ENCODE measurements around the gene FNDC10.
A peak's percentile ranks its signal among the peaks of the same experiment; 100 is the strongest.

Gene FNDC10

DNA sequence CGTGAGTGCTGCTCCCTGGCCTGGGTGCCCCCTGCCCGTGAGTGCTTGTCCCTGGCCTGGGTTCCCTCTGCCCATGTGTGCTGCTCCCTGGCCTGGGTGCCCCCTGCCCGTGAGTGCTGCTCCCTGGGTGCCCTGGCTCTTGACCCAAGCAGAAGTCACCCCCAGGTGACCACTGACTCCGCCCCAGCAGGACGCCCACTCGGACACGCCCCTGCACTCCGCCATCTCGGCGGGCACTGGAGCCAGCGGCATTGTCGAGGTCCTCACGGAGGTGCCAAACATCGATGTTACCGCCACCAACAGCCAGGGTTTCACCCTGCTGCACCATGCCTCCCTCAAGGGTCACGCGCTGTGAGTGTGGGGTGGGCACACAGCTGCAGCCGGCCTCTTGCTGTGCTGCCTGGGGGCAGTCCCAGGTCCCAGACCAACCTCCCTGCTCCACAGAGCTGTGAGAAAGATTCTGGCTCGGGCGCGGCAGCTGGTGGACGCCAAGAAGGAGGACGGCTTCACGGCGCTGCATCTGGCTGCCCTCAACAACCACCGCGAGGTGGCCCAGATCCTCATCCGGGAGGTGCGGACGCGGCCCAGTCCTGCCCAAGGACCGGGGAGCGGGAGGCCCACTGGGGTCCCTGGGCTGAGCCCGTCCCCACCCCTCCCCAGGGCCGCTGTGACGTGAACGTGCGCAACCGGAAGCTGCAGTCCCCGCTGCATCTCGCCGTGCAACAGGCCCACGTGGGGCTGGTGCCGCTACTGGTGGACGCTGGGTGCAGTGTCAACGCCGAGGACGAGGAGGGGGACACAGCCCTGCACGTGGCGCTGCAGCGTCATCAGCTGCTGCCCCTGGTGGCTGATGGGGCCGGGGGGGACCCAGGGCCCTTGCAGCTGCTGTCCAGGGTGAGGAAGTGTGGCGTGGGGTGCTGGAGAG, 28.2 kb upstream of the FNDC10 start:
- no peak for DNase-seq

DNA sequence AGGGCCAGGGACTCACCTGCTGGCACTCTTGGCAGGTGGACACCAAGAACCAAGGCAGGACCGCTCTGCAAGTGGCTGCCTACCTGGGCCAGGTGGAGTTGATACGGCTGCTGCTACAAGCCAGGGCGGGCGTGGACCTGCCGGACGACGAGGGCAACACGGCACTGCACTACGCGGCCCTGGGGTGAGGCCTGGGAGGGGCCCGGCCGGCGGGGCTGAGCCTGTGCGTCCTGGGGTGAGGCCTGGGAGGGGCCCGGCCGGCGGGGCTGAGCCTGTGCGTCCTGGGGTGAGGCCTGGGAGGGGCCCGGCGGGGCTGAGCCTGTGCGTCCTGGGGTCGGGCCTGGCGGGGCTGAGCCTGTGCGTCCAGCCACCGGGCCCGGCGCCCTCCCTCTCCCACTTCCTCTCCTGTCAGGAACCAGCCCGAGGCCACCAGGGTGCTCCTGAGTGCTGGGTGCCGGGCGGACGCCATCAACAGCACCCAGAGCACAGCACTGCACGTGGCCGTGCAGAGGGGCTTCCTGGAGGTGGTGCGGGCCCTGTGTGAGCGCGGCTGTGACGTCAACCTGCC, 27.4 kb upstream of the FNDC10 start:
- DNase-seq: no peak

DNA sequence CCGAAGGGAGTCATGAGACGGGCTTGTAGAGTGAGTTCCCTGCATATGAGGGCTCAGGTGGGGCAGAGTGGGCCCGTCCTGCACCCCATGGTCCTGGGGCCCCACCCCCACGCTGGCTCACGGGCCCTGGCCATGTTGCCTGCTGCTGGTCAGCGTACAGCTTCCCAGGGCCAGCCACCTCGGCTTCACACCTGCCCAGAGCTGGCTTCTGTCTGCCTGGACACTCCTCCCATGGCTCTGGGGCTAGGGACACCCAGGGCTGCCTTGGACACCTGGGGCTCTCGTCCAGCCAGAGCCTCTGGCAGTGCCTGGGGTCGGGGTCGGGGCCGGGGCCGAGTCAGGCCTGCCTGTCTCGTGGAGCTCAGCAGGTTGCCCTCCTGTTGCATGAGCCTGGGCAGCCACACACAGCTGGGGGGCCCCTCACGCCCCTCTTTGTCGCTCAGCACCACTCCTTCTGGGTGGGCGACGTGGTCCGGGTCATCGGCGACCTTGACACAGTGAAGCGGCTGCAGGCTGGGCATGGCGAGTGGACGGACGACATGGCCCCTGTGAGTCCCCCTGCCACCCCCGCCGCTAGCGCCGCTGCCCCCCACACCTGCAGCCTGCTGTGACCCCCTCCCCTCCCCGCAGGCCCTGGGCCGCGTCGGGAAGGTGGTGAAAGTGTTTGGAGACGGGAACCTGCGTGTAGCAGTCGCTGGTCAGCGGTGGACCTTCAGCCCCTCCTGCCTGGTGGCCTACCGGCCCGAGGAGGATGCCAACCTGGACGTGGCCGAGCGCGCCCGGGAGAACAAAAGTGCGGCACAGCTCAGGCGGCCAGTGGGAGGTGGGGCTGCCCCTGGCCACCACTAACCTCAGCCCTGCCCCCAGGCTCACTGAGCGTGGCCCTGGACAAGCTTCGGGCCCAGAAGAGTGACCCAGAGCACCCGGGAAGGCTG, 26.5 kb upstream of the FNDC10 start:
- DNase-seq: no peak

DNA sequence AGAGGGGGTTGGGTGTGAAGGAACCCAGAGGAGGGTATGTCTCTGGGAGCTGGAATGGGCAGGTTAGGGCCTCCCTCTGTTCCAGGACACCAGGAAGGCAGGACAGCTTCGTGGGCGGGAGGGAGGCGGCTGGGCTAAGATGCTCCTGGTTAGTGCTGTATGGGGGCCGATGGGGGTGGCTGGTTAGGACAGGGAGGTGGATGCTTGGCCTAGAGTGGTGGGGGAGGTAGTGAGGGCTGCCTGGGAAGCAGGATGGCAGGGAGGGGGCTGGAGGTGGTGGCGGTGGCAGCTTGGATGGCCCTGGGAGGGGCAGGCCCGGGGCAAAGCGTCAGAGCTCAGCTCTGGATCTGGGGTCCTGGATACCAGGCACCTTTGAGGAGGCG, 25.9 kb upstream of the FNDC10 start:
- DNase-seq: no peak

DNA sequence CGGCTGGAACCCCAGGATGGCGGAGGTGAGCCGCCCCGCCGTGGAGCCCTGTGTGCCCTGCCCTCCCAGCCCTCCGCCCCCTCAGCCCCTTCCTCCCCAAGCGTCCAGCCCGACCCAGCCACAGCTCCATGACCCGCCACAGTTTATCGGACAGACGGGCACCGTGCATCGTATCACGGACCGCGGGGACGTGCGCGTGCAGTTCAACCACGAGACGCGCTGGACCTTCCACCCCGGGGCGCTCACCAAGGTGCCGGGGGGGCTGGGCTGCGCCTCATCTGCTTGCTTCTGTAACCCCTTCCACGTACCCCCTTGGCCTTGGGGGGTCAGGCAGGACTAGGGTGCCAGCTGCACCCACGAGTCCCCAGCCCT, 25.5 kb upstream of the FNDC10 start:
- no peak for DNase-seq

DNA sequence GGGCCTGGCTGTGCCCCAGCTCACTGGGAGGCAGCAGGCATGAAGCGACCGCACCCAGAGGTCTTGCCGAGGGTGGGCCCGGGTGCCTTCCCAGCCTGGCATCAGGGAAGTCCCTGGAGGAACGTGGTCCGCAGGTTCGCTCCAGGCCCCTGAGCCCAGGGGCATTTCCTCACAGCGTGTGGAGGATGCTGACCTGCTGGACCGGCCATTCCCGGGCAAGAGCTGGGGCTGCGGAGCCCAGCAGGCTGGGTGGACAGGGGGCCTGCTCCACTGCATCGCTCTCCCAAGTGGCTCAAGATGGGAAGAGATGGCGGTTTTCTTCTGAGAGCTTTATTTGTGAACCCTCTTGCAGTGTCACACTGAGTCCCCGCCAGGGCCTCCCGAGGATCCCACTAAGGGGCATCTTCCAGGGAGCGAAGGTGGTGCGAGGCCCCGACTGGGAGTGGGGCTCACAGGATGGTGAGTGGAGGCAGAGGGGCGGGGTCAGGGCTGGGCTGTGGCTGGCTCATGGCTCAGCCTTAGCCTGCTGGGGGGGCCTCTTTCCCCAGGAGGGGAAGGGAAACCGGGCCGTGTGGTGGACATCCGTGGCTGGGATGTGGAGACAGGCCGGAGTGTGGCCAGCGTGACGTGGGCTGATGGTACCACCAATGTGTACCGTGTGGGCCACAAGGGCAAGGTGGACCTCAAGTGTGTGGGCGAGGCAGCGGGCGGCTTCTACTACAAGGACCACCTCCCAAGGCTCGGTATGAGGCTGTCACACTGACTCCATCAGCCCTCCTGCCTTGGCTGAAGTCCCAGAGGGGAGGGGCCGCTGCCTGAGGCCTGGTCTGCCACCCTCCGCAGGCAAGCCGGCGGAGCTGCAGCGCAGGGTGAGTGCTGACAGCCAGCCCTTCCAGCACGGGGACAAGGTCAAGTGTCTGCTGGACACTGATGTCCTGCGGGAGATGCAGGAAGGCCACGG, 24.8 kb upstream of the FNDC10 start:
- DNase-seq: no peak

DNA sequence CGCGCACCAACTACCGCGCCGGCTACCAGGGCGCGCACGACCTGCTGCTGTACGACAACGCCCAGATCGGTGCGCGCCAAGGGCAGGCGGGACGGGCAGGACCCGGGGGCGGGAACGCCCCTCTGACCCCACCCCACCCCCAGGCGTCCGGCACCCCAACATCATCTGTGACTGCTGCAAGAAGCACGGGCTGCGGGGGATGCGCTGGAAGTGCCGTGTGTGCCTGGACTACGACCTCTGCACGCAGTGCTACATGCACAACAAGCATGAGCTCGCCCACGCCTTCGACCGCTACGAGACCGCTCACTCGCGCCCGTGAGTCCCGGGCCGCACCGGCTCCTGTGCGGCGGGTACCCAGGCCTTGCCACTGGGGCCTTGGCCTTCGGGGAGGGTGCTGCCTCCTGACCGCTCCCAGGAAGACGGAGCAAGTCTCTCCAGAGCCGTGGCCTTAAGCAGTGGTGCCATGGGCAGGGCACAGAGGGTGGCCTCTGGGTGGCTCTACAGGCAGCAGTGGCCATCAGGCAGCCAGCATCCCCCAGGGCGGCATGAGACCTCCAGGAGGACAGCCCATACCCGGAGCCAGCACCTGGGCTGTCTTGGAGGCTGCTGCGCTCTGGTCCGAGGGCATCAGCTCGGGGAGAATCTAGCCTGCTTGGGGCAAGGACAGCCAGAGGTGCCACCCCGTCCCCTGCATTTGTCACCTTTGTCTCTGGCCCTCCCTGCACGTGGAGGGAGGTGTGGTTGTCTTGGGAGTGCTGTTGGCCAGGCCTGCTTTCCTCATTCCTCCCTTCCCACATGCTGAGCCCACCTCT, 23.9 kb upstream of the FNDC10 start:
- no peak for DNase-seq

DNA sequence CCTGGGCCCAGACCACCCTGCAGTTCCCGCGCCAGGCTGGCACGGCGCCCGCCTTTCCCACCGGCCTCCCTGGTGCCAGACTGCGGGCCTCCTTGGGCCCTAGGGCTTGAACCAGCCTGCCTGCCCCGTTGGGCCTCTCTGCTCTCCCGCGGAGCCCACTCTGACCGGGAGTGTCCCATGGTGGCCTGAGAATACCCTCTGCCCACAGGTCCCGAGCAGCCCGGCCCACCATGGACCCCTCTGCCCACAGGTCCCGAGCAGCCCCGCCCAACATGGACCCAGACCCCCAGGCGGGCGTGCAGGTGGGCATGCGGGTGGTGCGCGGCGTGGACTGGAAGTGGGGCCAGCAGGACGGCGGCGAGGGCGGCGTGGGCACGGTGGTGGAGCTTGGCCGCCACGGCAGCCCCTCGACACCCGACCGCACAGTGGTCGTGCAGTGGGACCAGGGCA, 23.3 kb upstream of the FNDC10 start:
- no peak for DNase-seq

DNA sequence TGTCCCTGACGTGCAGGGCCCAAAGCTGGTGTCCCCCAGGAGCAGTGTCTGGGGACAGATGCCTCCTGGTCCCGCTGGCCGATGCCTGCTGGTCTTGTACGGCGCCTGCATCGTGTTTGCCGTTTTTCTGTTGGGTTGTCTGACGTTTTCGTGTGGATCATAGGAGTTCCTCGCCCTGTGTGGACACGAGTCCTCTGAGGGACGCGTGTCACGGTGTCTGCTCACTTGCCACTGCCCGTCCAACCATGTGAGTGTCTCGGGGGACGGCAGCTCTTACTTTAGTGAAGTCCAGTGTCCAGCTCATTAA, 22.8 kb upstream of the FNDC10 start:
- DNase-seq: no peak

DNA sequence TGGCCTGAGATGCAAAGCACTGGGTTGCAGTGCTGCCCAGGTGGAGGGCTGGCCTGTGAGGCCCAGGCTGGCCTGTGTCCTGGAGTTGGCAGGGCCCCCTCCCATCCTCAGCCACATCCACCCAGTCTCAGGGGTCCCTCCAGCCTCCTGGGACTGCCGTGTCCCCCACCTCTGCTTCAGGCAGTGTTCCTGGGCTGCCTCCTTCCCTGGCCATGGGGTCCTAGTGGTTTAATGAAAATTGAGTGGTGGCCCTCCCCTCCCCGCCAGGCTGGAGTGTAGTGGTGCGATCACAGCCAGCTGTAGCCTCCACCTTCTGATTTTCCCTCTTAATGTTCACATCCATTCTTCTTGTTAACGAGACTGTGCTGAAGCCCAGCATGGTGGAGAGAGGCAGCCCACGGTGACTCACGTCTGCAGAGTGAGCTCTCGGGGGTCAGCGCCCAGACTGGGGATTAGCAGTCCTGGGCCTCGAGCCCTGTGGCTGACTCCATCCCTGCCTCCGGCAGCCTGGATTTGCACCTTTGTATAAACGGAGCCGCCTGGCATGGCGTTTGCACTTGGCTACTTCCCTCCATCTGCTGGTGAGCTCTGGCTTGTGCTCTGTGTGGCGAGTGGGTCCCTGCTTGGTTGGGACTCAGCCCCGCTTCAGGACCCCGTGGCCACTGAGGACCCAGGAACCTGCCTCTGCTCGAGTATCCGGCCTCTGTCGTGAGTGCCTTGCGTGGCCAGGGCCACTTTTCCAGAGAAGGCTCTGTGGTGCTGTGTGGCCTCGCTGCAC, 22.3 kb upstream of the FNDC10 start:
- no peak for DNase-seq

DNA sequence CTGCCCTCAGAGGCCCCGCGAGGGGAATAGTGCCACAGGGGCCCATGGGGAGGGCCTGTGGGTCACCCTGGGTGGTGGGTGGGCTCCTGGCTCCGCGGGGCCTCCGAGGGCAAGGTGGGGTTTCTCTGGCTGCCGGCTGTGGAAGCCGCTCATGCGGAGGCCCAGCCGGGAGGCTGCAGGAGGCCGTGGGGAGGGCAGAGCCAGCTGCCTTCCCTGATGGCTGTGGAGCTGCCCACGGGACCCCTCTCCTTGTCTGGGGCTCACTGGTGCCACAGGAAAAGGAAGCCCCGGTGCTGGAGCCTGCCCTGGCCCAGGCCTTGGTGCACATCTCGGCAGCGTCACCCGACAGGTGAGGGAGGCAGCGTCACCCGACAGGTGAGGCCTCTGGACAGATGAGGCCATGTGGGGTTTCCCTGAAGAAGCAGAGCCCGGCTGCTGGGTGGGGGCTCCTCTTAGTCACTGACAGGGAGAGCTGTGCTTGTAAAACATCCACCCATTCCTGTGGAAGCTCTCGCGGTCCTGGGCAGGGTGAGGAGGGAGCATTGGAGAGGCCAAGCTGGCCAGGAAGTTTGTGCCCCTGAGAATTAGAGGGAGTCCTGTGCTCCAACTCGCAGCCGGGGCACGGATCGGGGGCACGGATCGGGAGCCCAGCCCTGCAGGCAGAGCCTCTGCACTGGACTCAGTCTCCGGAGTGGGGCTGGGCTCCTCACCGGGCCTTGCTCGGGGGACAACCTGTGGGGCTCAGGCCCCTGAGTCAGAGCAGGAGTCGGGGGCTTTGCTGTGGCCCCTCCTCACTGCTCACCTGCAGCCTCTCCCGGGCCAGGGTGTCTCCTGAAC, 21.5 kb upstream of the FNDC10 start:
- no peak for DNase-seq

DNA sequence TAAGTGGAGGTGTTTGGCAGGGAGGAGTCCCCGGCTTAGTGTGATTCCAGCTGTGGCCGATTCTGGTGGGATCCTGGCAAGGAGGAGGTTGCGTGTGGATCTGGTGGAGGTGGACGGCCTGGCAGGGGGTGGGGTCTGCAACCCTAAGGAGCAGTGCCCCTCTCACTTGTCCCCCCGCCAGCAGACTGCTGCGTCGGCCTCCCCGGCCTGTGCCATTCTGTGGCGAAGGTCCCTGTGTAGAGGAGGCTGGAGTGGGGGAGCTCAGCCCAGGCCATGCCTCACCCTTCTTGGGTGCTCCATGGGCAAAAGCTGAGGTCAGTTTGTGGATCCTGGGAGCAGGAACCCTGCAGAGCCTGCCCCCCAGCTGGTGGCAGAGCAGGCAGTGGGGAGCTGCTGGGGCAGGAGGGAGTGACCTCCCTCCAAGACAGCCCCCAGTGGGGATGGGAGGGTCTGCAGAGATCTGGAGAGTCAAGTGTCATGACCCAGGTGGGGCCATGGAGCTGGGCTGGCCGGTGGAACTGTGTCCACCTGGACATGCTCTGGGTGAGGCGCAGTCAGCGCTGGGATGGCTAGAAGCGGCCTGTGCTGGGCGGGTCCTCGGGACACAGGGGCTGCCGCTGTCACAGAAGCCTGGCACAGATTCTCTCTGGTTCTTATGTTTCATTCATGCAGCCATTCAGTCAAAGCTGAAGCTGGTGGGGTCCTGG, 20.7 kb upstream of the FNDC10 start:
- DNase-seq: no peak

DNA sequence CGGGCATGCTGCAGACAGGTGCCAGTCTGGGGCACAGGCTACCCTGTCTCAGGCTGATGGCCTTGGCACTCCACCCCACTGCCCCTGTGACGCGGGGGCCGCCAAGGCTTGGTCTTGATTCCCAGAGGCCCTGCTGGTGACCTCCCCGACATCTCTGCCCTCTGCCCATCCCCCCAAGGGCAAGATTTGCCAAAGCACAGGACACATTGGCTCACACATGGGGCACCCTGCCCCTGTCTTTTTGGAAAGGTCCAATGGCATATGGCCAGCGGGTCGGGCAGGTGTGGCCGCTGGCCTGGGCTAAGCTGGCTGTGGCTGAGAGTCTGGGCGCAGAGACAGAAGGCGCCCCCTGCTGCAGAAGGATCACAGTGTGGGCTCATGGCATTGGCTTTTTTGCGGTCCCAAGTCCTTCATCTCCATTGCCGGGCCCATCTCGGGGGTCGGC, 20.0 kb upstream of the FNDC10 start:
- DNase-seq: peak in 1 of 2 experiments; percentile 40

DNA sequence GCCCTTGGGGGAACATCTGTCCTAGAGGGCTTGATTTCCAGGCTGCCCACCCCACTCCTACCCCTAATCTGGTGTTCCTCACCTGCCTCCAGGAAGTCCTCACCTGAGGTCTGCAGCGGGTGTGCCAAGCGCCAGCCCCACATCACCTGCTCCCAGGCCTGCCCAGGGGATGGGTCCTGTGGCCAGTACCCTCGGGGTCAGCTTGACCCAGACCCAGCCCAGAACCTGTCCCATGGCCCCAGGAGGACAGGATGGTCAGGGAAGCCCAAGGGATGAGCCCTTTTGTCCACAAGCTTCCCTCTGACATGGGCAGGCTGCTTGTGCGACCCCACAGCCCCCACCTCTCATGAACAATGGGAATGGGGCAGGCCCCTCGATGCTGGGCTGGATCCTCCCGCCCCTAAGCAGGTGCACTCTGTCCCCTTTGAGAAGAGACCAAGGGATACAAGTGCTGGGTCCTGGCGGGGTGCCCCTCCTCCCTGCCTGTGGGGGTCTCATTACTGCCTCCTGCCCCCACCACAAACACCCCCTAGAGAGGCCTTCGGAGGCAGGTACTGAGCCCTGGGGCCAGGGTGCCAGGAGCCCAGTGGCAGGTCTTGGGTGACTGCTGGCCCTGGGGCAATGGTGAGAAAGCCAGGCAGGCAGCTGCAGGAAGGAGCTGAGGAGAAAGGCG, 18.6 kb upstream of the FNDC10 start:
- DNase-seq: no peak

DNA sequence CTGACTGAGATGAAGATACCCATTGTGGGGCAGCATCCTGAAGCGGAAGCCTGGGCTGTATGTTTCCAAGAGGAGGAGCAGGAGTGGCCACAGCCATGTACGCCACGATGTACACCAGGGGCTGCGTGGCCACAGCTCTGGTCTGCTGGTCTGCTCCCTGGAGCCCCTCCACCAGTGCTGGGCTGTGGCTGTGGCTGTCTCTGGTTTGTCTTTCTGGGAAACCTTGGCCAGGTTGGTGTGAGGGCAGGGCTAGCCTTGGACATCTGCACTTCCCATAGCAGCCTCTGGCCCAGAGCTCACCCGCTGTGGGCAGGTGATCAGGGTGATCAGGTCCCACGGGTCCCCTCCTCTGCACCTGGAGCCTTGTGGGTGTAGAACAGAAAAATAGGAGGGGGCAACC, 18.0 kb upstream of the FNDC10 start:
- DNase-seq: no peak

DNA sequence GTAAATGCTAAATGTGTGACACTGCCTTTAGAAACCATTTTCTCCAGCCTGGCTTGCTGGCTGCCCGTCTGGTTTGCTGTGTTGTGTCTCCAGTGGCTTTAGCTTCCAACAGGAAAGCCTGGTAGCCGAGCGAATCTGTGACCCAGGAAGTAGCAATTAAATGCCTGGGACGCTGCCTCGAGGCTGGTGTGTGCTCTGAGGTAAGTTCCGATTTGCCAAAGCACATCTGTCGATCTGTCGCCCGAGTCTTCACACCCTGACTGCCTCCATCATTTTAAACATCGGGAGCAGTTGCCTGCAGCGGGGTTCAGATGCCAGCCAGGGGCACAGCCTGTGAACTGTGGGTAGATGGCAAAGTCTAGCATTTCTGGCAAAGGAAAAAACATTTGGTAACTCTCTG, 17.6 kb upstream of the FNDC10 start:
- DNase-seq: no peak

DNA sequence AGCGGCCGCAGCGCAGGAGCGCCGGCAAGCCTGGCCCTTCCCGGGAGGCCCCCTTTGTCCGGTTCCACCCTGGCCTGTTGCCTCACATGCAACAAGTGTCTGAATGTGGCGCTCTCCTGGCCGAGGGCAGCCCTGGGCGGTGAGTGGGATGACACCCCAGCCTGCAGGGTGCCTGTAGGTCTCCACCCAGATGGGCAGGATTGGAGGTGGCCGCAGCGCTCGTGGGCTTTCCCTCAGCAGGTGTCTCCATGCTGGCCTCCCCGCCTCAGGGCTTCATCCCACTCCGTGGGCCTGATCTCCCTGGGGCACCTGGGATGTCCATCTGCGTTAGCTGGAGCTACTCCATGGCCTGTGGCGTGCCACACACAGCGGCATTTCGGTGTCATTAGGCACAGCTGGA, 16.9 kb upstream of the FNDC10 start:
- DNase-seq: no peak

DNA sequence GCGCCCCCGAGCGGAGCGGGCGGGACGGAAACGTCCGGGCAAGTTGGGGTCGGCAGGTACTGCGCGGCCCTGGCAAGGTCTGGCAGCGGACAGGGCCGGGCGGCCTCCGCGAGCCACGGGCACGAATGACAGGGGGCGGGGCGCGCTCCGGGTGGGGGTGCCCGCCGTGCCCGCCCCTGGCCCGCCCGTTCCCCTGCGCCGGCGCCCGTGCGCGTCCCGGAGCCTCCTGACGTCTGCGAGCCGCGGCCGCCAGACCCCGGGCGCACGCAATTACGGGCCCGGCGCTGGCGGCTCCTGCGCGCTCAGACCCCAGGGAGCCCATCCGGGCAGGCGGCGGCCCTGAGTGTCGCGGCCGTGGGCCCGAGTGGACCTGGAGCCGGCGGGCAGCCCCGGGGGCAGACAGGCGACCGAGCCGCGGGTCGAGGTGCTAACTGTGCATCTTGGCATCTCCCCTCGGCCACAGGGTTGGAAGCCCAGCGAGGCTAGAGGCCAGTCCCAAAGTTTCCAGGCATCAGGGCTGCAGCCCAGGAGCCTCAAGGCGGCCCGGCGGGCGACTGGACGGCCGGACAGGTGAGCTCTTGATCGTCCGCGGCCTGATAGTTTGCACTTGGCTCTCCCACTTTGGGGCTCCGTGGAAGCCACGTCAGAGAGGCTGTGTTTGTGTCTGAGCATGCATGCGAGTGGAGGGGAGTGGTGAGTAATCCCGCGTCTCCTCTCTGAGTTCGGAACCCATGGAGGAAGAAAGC, 16.3 kb upstream of the FNDC10 start:
- peak in 1 of 2 experiments; percentile 54 for DNase-seq

Measured in NCI-H526 (cell line).